HEK293 (cell line): ENCODE results near the gene FAM9A.

Source experiments
- CTCF ChIP-seq: fragments of 450-650 bp; formaldehyde crosslinking; IDR thresholded peaks from 2 replicates; pipeline ENCODE4 v1.5.1; 2016; ENCODE audit warnings: missing biosample characterization, missing genetic modification characterization
- MEIS1 ChIP-seq: sonication (generic); formaldehyde crosslinking; IDR thresholded peaks from 2 replicates; pipeline ENCODE4 v1.8.1; 2022; ENCODE audit warnings: missing genetic modification reagents, mild to moderate bottlenecking, borderline replicate concordance
- SALL2 ChIP-seq: fragments of 450-650 bp; formaldehyde crosslinking; IDR thresholded peaks from 2 replicates; pipeline ENCODE4 v1.5.0; 2017; ENCODE audit warnings: missing biosample characterization, mild to moderate bottlenecking, missing genetic modification characterization, borderline replicate concordance
- ZBTB21 ChIP-seq: fragments of 450-650 bp; formaldehyde crosslinking; IDR thresholded peaks from 2 replicates; pipeline ENCODE4 v1.5.1; 2017; ENCODE audit warnings: missing biosample characterization, missing genetic modification characterization
- ZNF10 ChIP-seq: fragments of 450-650 bp; formaldehyde crosslinking; IDR thresholded peaks from 2 replicates; pipeline ENCODE4 v1.5.1; 2017; ENCODE audit warnings: missing biosample characterization, missing genetic modification characterization
- ZNF311 ChIP-seq: fragments of 450-650 bp; formaldehyde crosslinking; IDR thresholded peaks from 2 replicates; pipeline ENCODE4 v1.5.1; 2017; ENCODE audit warnings: missing biosample characterization, missing genetic modification characterization, borderline replicate concordance
- ZSCAN4 ChIP-seq: fragments of 450-650 bp; formaldehyde crosslinking; IDR thresholded peaks from 2 replicates; pipeline ENCODE4 v1.5.1; 2017; ENCODE audit warnings: missing biosample characterization, missing genetic modification characterization

- TF ChIP-seq SALL2 (tag by site-specific recombination) = no peak
- no peak for TF ChIP-seq CTCF (tag by site-specific recombination)
- TF ChIP-seq ZNF10 (tag by site-specific recombination) = no peak
- no peak for TF ChIP-seq ZNF311 (tag by site-specific recombination)
- no peak for TF ChIP-seq MEIS1
- TF ChIP-seq ZSCAN4 = no peak
- no peak for TF ChIP-seq ZBTB21
These were observed 20.8 kb upstream of the FAM9A start for GRCh38 chrX:8822002-8822401.
